Pancreas (tissue), 10 donors: ENCODE results near the gene IL34. TPM values are rescaled to one million over a fixed set of nuclear protein-coding genes. Genes with fewer than 3 reads are reported as not detected.
A peak's percentile ranks its signal among the peaks of the same experiment; 100 is the strongest.

Experiments
- ATAC-seq, 4 donors: fragments of 200-7000 bp; cut with Tn5 transposase; one replicate each; pipeline versions ENCODE4 v1.8.0 to v1.9.1; 2020; ENCODE audit warnings: mild to moderate bottlenecking in 4 of 4, moderate library complexity in 4 of 4
- DNase-seq, 6 donors: peaks; one replicate each; pipeline ENCODE4 v3.0.0-alpha.2; 2020
- FAIRE-seq: peaks from 2 replicates; lab custom pipeline; 2012; peaks lifted over from hg19 to GRCh38; lab: Jason Lieb, UNC
- H3K27ac ChIP-seq, 4 donors: fragments of 200-600 bp; sonication (generic); 1 replicate in 3 of 4; 2 replicates in 1 of 4; pipeline versions ENCODE4 v1.5.0 to v1.8.0; 2020
- H3K27me3 ChIP-seq, 4 donors: fragments of 200-600 bp; one replicate each; pipeline ENCODE4 v1.8.0; 2021
- H3K36me3 ChIP-seq, 3 donors: fragments of 200-600 bp; sonication (generic) in 1 of 3; one replicate each; pipeline versions ENCODE4 v1.5.0 to v1.8.0; 2020 to 2021
- H3K4me1 ChIP-seq, 3 donors: fragments of 200-600 bp; one replicate each; pipeline ENCODE4 v1.8.0; 2021
- H3K4me3 ChIP-seq, 4 donors: fragments of 200-600 bp; sonication (generic) in 2 of 4; one replicate each; pipeline versions ENCODE4 v1.5.0 to v1.8.0; 2020 to 2021
- H3K9me3 ChIP-seq, 4 donors: fragments of 200-600 bp; one replicate each; pipeline ENCODE4 v1.8.0; 2021
- WGBS, 2 donors: extraction: QIAGEN DNeasy Blood & Tissue Kit; methylation state at CpG; one replicate each; pipeline ENCODE4 v1.1.7; 2013; 5-methylcytosine and 5-hydroxymethylcytosine counted together
- intact Hi-C, 3 donors: fragments of 100-400 bp; cut with DNase I; formaldehyde crosslinking; loops; one replicate each; pipeline versions ENCODE4 v1.11.1 to v1.14.2; 2022
- polyA plus RNA-seq, 2 donors: library from polyadenylated mRNA; stranded (reverse); fragments of 200-250 nt; gene quantifications; one replicate each; pipeline ENCODE4 v1.2.3, GENCODE V29; 2013
- total RNA-seq, 6 donors: library from RNA; stranded (reverse); fragmentation: NEBNext Ultra II Directional in 4 of 6; extraction: Animal tissue kit (Norgen Biotek cat#: 25700) in 4 of 6; gene quantifications; one replicate each; pipeline versions ENCODE4 v1.2.1 to v1.2.4, GENCODE V29; 2021 to 2023
- TF ChIP-seq, protein P1 (sequence below), 4 donors: fragments of 200-600 bp; sonication (generic) in 3 of 4; IDR thresholded peaks; one replicate each; pipeline versions ENCODE4 v1.5.0 to v1.8.0; 2021; ENCODE audit warnings: antibody characterized with exemption in 4 of 4
- donor health status: healthy with polysubstance abuse.
- donor health status: DM: no; HTN: no; CAD: no; lungs with moderate emphysema.
- donor health status: DM: no; HTN: no; CAD: no.
- donor health status: control.
- donor health status: control.
- donor health status: Bipolar disorder and iron deficiency.
- donor health status: DM: yes; HTN: yes; CAD: no.
- donor health status: DM: no; HTN: no; CAD: no.
- donor health status: DM: no; HTN: no; CAD: no.
- donor health status: DM: yes; HTN: yes; CAD: no.

Gene IL34
- total and polyA plus RNA-seq, 8 donors: 0.51 to 3.9 (median 1.7) TPM

DNA sequence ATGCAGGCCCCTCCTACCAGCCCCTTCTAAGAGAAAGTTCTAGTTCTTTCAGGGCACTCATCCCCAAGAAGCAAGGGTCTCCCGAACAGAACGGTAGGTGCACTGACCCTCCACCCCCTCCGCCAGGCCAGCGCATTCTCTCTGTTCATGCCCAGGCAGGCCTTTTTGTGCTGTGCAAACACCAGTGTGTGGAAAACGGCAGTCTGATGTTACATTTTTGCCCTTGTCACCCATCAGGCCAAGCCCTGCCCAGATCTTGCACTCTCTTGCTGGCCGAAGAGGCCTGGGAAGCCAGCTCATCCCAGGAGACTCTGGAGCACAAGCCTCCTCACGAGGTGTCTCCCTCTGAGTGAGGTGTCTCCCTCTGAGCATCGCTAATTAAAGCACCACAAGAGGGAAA lies 55.6 kb downstream of the IL34 start:
- DNase-seq (no peak), FAIRE-seq (no peak), ATAC-seq (no peak)
- Histone ChIP-seq H3K27ac (no peak overlapping the region), H3K27me3 (no peaks in the 10 kb centered on the region), H3K9me3 (no peaks in the 10 kb centered on the region), H3K4me1 (no peaks in the 10 kb centered on the region), H3K4me3 (no peak overlapping the region), H3K36me3 (no peaks in the 10 kb centered on the region)
- 88 to 91% methylated on average over 8 of the region's 8 CpGs for WGBS, 2 donors
- TF ChIP-seq, protein P1, sequence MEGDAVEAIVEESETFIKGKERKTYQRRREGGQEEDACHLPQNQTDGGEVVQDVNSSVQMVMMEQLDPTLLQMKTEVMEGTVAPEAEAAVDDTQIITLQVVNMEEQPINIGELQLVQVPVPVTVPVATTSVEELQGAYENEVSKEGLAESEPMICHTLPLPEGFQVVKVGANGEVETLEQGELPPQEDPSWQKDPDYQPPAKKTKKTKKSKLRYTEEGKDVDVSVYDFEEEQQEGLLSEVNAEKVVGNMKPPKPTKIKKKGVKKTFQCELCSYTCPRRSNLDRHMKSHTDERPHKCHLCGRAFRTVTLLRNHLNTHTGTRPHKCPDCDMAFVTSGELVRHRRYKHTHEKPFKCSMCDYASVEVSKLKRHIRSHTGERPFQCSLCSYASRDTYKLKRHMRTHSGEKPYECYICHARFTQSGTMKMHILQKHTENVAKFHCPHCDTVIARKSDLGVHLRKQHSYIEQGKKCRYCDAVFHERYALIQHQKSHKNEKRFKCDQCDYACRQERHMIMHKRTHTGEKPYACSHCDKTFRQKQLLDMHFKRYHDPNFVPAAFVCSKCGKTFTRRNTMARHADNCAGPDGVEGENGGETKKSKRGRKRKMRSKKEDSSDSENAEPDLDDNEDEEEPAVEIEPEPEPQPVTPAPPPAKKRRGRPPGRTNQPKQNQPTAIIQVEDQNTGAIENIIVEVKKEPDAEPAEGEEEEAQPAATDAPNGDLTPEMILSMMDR (IDR thresholded peaks at IDR 0.05): no peak
- intact Hi-C loops: no loop called here

DNA sequence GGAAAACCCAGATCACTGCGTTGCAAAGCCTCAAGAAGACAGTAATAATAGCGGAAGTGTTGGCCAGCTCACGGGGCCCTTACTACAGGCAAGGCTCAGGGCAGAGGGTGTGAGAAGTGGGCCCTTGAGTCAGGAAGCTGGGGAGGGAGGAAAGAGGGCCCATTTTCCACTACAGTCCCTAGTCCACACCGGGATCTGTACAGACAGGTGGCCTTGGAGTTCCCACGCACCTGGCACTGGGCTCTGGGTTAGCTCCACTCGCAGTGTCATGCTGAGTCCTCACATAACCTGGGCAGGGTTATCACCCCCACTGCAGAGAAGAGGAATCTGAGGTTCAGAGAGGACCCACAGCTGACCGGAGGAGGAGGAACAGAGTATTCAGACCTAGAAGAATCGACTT lies 56.3 kb downstream of the IL34 start:
- H3K4me3 ChIP-seq: no peak overlapping the region
- no peaks in the 10 kb centered on the region for H3K4me1 ChIP-seq
- WGBS, 2 donors: 69% methylated on average over 8 of the region's 8 CpGs
- no peaks in the 10 kb centered on the region for H3K9me3 ChIP-seq
- DNase-seq: no peak
- no peaks in the 10 kb centered on the region for H3K36me3 ChIP-seq
- ATAC-seq: peak in 1 of 4 donors; percentile 2
- no peak for FAIRE-seq
- TF ChIP-seq, protein P1 (IDR thresholded peaks at IDR 0.05): no peak
- no peaks in the 10 kb centered on the region for H3K27me3 ChIP-seq
- peak overlapping the region in 1 of 4 donors; percentile 33 for H3K27ac ChIP-seq
- intact Hi-C loops: no loop called here

DNA sequence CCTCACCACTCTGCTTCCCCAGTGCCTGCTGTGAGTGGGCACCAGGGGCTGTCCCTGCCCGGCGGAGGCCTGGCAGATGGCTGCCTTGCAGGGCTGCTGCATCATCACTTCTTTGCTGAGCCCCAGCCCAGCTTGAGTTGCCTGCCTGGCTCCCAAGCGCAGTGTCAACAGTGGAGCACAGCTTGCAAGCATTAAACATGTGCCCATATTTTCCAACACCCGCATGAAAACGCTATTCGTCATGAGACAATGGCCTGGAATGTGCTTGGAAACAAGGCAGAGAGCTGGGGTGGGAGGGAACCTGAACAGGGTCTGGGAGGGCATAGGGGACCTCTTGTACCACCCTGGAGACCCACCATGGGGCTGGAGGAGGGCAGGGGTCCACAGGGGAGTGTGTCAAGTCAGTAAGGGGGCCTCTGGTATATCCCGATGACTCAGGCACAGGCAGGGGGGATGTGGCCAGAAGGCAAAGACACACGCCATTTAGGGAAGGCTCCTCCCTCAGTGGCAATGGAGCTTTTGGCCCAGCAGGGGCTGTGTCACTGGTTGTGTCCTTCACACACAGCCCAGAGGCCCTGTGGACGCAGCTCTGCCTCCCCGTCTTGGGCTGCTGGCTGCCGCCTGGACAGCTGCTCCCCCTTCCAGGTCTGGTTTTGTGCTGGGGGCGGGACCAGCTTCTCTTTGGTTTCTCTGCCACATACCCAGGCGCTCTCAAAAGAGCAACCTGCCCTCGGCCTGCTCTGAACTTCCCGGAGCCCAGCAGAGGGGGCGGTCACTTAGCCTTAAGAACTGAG lies 56.9 kb downstream of the IL34 start:
- DNase-seq: peak in 1 of 6 donors; percentile 32
- Histone ChIP-seq H3K4me3 (no peak overlapping the region), H3K27me3 (no peaks in the 10 kb centered on the region), H3K4me1 (no peaks in the 10 kb centered on the region), H3K9me3 (no peaks in the 10 kb centered on the region), H3K27ac (peak overlapping the region in 2 of 4 donors; percentile 18 to 33), H3K36me3 (no peaks in the 10 kb centered on the region)
- intact Hi-C loops: no loop called here
- TF ChIP-seq, protein P1 (IDR thresholded peaks at IDR 0.05): no peak
- peak in 3 of 4 donors; percentile 37 to 66 (median 53) for ATAC-seq
- FAIRE-seq: no peak
- 85 to 87% methylated on average over 16 of the region's 16 CpGs for whole genome bisulfite sequencing, 2 donors

DNA sequence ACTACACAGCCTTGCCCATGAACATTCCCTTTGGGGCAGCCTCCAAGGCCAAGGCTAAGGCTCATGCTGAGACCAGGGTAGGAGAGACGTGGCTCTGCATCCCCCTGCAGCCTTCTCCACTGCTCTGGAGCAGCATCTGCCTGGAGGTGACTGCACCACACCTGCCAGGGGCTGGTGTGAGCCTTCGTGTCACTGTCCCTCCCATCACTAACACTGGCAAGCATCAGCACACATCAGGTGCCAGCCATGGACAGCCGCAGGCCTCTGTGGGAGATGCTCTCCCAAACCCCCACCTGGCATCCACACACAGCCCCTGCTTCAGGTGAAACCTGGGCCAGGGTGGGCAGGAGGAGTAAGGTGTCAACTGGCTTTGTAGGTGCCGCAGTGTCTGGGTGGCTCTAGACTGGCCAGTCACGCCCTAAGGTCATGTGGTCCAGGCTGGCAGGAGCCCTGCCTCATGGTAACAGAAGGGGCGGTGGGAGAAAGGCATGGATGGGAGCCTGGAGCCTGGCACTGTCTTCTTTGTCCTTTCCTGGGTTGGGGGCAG lies 57.5 kb downstream of the IL34 start:
- intact Hi-C loops: no loop called here
- H3K27me3 ChIP-seq: no peaks in the 10 kb centered on the region
- no peaks in the 10 kb centered on the region for H3K36me3 ChIP-seq
- WGBS, 2 donors: 91 to 92% methylated on average over 6 of the region's 6 CpGs
- FAIRE-seq (no peak), ATAC-seq (no peak), DNase-seq (no peak)
- H3K4me1 ChIP-seq: no peaks in the 10 kb centered on the region
- TF ChIP-seq, protein P1 (IDR thresholded peaks at IDR 0.05): no peak
- H3K9me3 ChIP-seq: no peaks in the 10 kb centered on the region
- peak overlapping the region in 2 of 4 donors; percentile 18 to 33 for H3K27ac ChIP-seq
- no peak overlapping the region for H3K4me3 ChIP-seq

DNA sequence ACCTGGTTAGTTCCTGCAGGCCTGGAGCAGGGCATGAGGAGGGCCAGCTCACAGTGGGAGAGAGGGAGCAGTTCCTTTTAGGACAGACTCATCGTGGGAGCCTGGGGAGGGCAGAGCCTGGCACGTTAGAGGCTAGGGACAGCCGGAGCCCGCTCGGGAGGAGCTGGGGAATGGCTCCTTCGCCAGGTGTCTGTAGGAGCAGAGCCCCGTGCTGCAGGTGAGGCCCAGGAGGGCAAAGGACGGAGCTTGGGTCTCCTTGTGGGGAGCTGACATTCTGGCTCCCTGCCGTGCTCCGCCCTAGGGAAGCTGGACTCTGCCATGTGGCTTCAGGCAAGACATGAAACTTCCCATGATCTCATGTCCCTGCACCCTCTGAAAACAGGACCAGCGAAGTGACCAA lies 58.2 kb downstream of the IL34 start:
- Histone ChIP-seq H3K4me3 (no peak overlapping the region), H3K9me3 (no peaks in the 10 kb centered on the region), H3K4me1 (no peaks in the 10 kb centered on the region), H3K36me3 (no peaks in the 10 kb centered on the region), H3K27ac (peak overlapping the region in 1 of 4 donors; percentile 12), H3K27me3 (no peaks in the 10 kb centered on the region)
- DNase-seq (no peak), FAIRE-seq (no peak), ATAC-seq (no peak)
- TF ChIP-seq, protein P1 (IDR thresholded peaks at IDR 0.05): no peak
- WGBS, 2 donors: 93 to 100% methylated on average over 11 of the region's 11 CpGs
- intact Hi-C loops: no loop called here
